WERI-Rb-1 (cell line): ENCODE data around the gene DENND1A.

Experiments used
- DNase-seq: peaks from one replicate; pipeline ENCODE4 v3.0.0-alpha.2; 2020
- H3K27ac ChIP-seq: fragments of 250-450 bp; sonication (Bioruptor Pico); 2 replicates; pipeline ENCODE4 v1.5.1; 2020; ENCODE audit warnings: mild to moderate bottlenecking, moderate library complexity
- H3K27me3 ChIP-seq: fragments of 250-450 bp; sonication (Bioruptor Pico); 2 replicates; pipeline ENCODE4 v1.5.1; 2021; ENCODE audit warnings: mild to moderate bottlenecking, low read depth, moderate library complexity; ENCODE audit not compliant: insufficient read depth, severe bottlenecking
- H3K36me3 ChIP-seq: fragments of 250-450 bp; sonication (Bioruptor Pico); 2 replicates; pipeline ENCODE4 v1.5.1; 2020; ENCODE audit warnings: mild to moderate bottlenecking, moderate library complexity
- H3K4me3 ChIP-seq: 2 replicates; pipeline ENCODE4 v1.5.1; 2011; ENCODE audit warnings: low read depth, mild to moderate bottlenecking, control low read depth, low read length
- H3K9me3 ChIP-seq: fragments of 250-450 bp; sonication (Bioruptor Pico); 2 replicates; pipeline ENCODE4 v1.5.1; 2021; ENCODE audit warnings: mild to moderate bottlenecking, moderate library complexity; ENCODE audit not compliant: severe bottlenecking
- CTCF ChIP-seq: IDR thresholded peaks from 2 replicates; pipeline ENCODE4 v1.5.1; 2011; ENCODE audit warnings: low read depth, mild to moderate bottlenecking, control low read depth, inconsistent platforms, low read length

DENND1A gene

DNA sequence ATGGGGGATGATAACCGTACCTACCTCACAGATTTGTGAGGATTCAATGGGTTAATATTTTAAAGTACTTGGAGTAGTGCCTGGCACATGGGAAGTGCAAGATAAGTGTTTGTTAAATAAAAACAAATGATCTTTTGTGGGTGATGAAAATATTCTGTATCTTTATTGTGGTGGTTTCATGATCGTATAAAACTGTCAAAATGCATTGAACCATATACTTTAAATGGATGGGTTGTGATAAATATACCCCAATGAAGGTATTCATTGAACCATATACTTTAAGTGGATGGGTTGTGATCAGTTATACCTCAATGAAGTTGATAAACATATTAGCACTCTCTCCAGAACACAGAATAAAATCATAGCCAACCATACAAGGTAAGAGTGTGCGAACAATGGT lies 339.4 kb downstream of the DENND1A start:
- H3K27ac ChIP-seq, result no peak overlapping the region
- no peaks in the 10 kb centered on the region for H3K27me3 ChIP-seq
- no peak for DNase-seq
- no peak for TF ChIP-seq CTCF
- no peaks in the 10 kb centered on the region for H3K36me3 ChIP-seq
- peaks cover 9% of the 10 kb centered on the region for H3K9me3 ChIP-seq
- no peak overlapping the region for H3K4me3 ChIP-seq

GRCh38 chr9:123589361-123590239 lies 340.3 kb downstream of the DENND1A start:
- H3K36me3 ChIP-seq, result no peaks in the 10 kb centered on the region
- no peak for DNase-seq
- H3K4me3 ChIP-seq, result no peak overlapping the region
- TF ChIP-seq CTCF, result no peak
- H3K27ac ChIP-seq, result no peak overlapping the region
- H3K27me3 ChIP-seq, result no peaks in the 10 kb centered on the region
- peaks cover 9% of the 10 kb centered on the region for H3K9me3 ChIP-seq

- no peak for TF ChIP-seq CTCF
- Histone ChIP-seq H3K9me3 (peaks cover 9% of the 10 kb centered on the region), H3K27ac (no peak overlapping the region), H3K36me3 (peaks cover 5% of the 10 kb centered on the region), H3K27me3 (no peaks in the 10 kb centered on the region), H3K4me3 (no peak overlapping the region)
- DNase-seq, result no peak
Observed at GRCh38 chr9:123586275-123586674, 343.7 kb downstream of the DENND1A start.

GRCh38 chr9:123584202-123585176 lies 345.4 kb downstream of the DENND1A start:
- TF ChIP-seq CTCF, result no peak
- Histone ChIP-seq H3K27ac (no peak overlapping the region), H3K4me3 (no peak overlapping the region), H3K27me3 (no peaks in the 10 kb centered on the region), H3K9me3 (peaks cover 9% of the 10 kb centered on the region), H3K36me3 (peaks cover 5% of the 10 kb centered on the region)
- no peak for DNase-seq

DNA sequence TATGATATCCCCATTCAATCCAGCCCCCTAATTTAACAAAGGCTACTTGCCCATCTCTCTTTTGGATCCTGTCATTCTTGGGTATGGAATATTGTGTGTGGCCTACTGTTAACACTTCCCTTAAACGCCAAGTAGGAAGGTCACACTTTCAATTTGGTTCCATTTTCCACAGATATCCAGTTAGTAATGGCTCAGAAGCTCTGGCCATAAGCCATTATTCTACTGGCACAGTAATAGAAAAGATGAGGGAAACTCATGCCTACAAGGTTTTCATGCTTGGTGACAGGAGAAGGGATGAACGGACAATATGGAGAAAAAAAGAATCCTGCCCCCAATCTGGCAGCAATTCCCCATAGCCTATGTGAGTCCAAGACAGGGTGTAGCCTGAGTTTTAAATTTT lies 346.3 kb downstream of the DENND1A start:
- Histone ChIP-seq H3K27me3 (no peaks in the 10 kb centered on the region), H3K9me3 (peaks cover 9% of the 10 kb centered on the region), H3K27ac (no peak overlapping the region), H3K36me3 (peaks cover 5% of the 10 kb centered on the region), H3K4me3 (no peak overlapping the region)
- no peak for DNase-seq
- no peak for TF ChIP-seq CTCF
